Tibial nerve (tissue), 4 donors: ENCODE measurements around the gene FUOM. TPM values are rescaled to one million over a fixed set of nuclear protein-coding genes. Genes with fewer than 3 reads are reported as not detected.

Experiments used
- DNase-seq, 2 donors: peaks; one replicate each; pipeline ENCODE4 v3.0.0-alpha.2; 2019; ENCODE audit warnings: low spot score in 2 of 2
- H3K27ac ChIP-seq, 4 donors: fragments of 200-600 bp; sonication (generic) in 3 of 4; one replicate each; pipeline ENCODE4 v1.5.1; 2017 to 2019; ENCODE audit warnings: mild to moderate bottlenecking in 1 of 4
- H3K27me3 ChIP-seq, 2 donors: fragments of 200-600 bp; sonication (generic) in 1 of 2; one replicate each; pipeline versions ENCODE4 v1.5.1 to v1.6.0; 2017 to 2019
- H3K36me3 ChIP-seq, 3 donors: fragments of 200-600 bp; sonication (generic); one replicate each; pipeline ENCODE4 v1.5.1; 2018 to 2019
- H3K4me1 ChIP-seq, 4 donors: fragments of 200-600 bp; sonication (generic) in 3 of 4; one replicate each; pipeline ENCODE4 v1.5.1; 2017 to 2019
- H3K4me3 ChIP-seq, 4 donors: fragments of 200-600 bp; sonication (generic) in 3 of 4; one replicate each; pipeline ENCODE4 v1.5.1; 2017 to 2019; ENCODE audit warnings: mild to moderate bottlenecking in 1 of 4, moderate library complexity in 1 of 4
- H3K9me3 ChIP-seq, 4 donors: fragments of 200-600 bp; sonication (generic) in 3 of 4; one replicate each; pipeline ENCODE4 v1.5.1; 2017 to 2019
- EP300 ChIP-seq, 2 donors: sonication (generic); formaldehyde crosslinking; IDR thresholded peaks; one replicate each; pipeline ENCODE4 v1.6.1; 2017; ENCODE audit warnings: antibody characterized with exemption in 2 of 2, mild to moderate bottlenecking in 1 of 2
- POLR2A ChIP-seq, 2 donors: fragments of 450-650 bp; IDR thresholded peaks; one replicate each; pipeline ENCODE4 v1.6.1; 2017; ENCODE audit warnings: antibody characterized with exemption in 2 of 2, mild to moderate bottlenecking in 2 of 2, moderate library complexity in 2 of 2
- WGBS, 2 donors: methylation state at CpG; one replicate each; pipeline ENCODE4 v1.1.5; 2018; 5-methylcytosine and 5-hydroxymethylcytosine counted together
- total RNA-seq, 4 donors: library from RNA; depleted of rRNA; stranded (reverse); fragments of >200 nt; gene quantifications; one replicate each; pipeline ENCODE4 v1.1.0, GENCODE V29; 2016
- TF ChIP-seq, protein P1 (sequence below), 5 experiments: fragments of 200-600 bp in 3 of 5; fragments of 450-650 bp in 2 of 5; sonication (generic) in 3 of 5; IDR thresholded peaks; one replicate each; pipeline ENCODE4 v1.5.1; 2016 to 2019; ENCODE audit warnings: antibody characterized with exemption in 5 of 5, mild to moderate bottlenecking in 3 of 5, moderate library complexity in 2 of 5

Gene FUOM
- total RNA-seq, 4 donors from 2014 or later: 44.1 to 59.4 (median 49.3) TPM

DNA sequence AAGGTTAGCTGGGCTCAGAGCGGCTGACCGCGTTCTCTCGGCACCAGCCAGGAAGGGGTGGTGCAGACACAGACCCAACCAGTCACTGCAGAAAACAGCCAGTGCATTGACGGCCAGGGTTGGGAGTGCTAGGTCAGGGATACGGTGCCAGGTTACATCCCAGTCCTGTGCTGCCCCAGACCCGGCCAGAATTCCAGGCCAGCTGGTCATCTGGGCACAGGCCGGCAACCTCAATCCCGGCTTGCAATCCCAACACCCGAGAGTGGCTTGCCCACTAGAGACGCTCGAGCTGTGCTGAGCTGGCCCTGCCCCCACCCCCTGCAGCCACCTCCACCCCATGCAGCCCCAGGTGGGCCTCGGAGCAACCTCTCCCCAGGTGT, 6.9 kb downstream of the FUOM start:
- peaks cover 0 to 48% (median 6%) of the 10 kb centered on the region in 4 donors for H3K4me1 ChIP-seq
- WGBS, 2 donors: 0 to 30% methylated on average over 1 to 9 of the region's 13 CpGs
- TF ChIP-seq EP300 (IDR thresholded peaks at IDR 0.05) (no peak), POLR2A (IDR thresholded peaks at IDR 0.05) (no peak)
- TF ChIP-seq, protein P1, sequence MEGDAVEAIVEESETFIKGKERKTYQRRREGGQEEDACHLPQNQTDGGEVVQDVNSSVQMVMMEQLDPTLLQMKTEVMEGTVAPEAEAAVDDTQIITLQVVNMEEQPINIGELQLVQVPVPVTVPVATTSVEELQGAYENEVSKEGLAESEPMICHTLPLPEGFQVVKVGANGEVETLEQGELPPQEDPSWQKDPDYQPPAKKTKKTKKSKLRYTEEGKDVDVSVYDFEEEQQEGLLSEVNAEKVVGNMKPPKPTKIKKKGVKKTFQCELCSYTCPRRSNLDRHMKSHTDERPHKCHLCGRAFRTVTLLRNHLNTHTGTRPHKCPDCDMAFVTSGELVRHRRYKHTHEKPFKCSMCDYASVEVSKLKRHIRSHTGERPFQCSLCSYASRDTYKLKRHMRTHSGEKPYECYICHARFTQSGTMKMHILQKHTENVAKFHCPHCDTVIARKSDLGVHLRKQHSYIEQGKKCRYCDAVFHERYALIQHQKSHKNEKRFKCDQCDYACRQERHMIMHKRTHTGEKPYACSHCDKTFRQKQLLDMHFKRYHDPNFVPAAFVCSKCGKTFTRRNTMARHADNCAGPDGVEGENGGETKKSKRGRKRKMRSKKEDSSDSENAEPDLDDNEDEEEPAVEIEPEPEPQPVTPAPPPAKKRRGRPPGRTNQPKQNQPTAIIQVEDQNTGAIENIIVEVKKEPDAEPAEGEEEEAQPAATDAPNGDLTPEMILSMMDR (IDR thresholded peaks at IDR 0.05): no peak

DNA sequence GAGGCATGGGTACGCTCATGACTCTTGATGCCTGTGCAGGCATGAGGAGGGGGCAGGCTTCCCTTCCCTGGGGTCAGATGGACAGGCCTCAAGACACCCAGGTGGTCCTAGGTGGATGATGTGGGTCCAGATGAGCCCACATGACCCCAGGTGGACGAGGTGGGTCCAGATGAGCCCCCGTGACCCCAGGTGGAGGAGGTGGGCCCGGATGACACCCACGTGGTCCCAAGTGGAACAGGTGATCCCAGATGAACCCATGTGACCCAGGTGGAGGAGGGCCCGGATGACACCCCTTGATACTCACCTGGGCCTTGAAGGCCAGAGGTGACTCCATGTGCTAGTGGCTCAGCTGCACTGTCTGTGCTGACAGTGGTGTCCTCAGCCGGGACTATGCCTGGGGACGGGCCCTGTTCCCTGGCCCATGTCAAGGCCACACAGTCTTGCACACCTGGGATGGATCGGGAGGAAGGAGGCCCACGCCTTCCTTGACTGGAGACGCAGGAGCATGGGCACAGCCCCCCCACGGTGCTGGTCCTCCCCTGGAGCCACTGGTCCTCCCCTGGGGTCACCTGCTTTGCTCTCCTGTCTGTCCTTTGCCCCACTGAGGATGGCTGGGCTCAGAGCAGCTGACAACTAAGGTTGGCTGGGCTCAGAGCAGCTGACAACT, 7.4 kb downstream of the FUOM start:
- H3K27me3 ChIP-seq: peaks cover 0 to 8% of the 10 kb centered on the region in 2 donors
- 67 to 74% methylated on average over 5 to 12 of the region's 12 CpGs for WGBS, 2 donors
- H3K4me1 ChIP-seq: peaks cover 0 to 43% (median 5%) of the 10 kb centered on the region in 4 donors
- DNase-seq: no peak
- H3K9me3 ChIP-seq: no peaks in the 10 kb centered on the region
- H3K27ac ChIP-seq: no peak overlapping the region
- no peak overlapping the region for H3K4me3 ChIP-seq
- TF ChIP-seq POLR2A (IDR thresholded peaks at IDR 0.05) (no peak), EP300 (IDR thresholded peaks at IDR 0.05) (no peak)
- TF ChIP-seq, protein P1 (IDR thresholded peaks at IDR 0.05): no peak
- H3K36me3 ChIP-seq: peaks cover 0 to 15% (median 0%) of the 10 kb centered on the region in 3 donors

More for the DNA sequence above, 6.9 kb downstream of the FUOM start:
- Histone ChIP-seq H3K36me3 (peaks cover 0 to 20% (median 0%) of the 10 kb centered on the region in 3 donors), H3K4me3 (no peak overlapping the region), H3K9me3 (no peaks in the 10 kb centered on the region), H3K27me3 (peaks cover 0 to 8% of the 10 kb centered on the region in 2 donors), H3K27ac (no peak overlapping the region)
- no peak for DNase-seq

DNA sequence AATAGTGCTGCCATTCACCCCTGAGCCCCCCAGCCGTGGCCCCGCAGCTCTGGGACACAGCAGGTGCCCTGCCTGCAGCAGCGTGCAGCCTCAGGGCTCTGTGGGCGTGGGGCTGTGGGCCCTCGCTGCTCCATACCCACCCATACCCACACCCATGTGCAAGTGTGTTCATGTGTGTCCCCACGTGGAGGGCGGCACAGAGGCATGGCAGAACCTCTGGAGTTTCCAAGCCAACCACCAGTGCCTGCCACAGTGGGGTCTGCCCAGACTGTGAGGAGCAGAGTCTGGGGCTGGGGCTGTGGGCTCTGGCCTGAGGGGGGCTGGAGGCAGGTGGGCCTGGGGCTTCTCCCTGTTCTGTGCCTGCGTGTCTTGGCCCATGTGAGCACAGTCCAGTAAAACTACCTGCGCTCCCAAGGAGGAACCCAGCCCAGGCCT, 8.2 kb downstream of the FUOM start:
- TF ChIP-seq EP300 (IDR thresholded peaks at IDR 0.05): no peak
- TF ChIP-seq, protein P1 (IDR thresholded peaks at IDR 0.05): no peak
- TF ChIP-seq POLR2A (IDR thresholded peaks at IDR 0.05): no peak
- H3K27ac ChIP-seq: no peak overlapping the region
- peaks cover 0 to 6% (median 0%) of the 10 kb centered on the region in 3 donors for H3K36me3 ChIP-seq
- WGBS, 2 donors: 66 to 73% methylated on average over 4 to 9 of the region's 9 CpGs
- peaks cover 0 to 37% (median 5%) of the 10 kb centered on the region in 4 donors for H3K4me1 ChIP-seq
- H3K4me3 ChIP-seq: no peak overlapping the region
- H3K27me3 ChIP-seq: peaks cover 0 to 14% of the 10 kb centered on the region in 2 donors
- DNase-seq: no peak
- no peaks in the 10 kb centered on the region for H3K9me3 ChIP-seq

DNA sequence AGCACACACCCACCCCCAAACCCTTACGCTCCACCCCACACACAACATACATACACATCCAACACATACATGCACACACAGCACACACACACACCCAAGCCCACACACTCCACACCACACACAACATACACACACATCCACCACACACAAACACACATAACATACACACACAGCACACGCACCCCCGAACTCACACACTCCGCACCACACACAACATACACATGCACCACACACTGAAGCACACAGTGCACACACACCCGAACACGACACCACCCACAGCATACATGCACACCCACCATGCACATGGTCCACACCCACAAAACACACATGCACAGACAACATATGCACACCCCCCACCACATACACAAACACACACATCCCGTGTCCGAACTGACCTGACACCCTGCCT, 8.7 kb downstream of the FUOM start:
- DNase-seq: no peak
- Histone ChIP-seq H3K27ac (no peak overlapping the region), H3K36me3 (peaks cover 0 to 2% (median 0%) of the 10 kb centered on the region in 3 donors), H3K4me3 (no peak overlapping the region), H3K4me1 (peaks cover 0 to 37% (median 5%) of the 10 kb centered on the region in 4 donors), H3K9me3 (no peaks in the 10 kb centered on the region), H3K27me3 (peaks cover 0 to 14% of the 10 kb centered on the region in 2 donors)
- no peak for TF ChIP-seq EP300 (IDR thresholded peaks at IDR 0.05)
- no peak for TF ChIP-seq POLR2A (IDR thresholded peaks at IDR 0.05)
- TF ChIP-seq, protein P1 (IDR thresholded peaks at IDR 0.05): no peak
- WGBS, 2 donors: 73 to 82% methylated on average over 8 of the region's 8 CpGs
